T-helper 1 cell (primary cell): ENCODE measurements around the gene OR5B21.

Experiments used
- DNase-seq, 5 donors: peaks; one replicate each; pipeline ENCODE4 v3.0.0-alpha.2; 2012 to 2020

The OR5B21 gene

DNA sequence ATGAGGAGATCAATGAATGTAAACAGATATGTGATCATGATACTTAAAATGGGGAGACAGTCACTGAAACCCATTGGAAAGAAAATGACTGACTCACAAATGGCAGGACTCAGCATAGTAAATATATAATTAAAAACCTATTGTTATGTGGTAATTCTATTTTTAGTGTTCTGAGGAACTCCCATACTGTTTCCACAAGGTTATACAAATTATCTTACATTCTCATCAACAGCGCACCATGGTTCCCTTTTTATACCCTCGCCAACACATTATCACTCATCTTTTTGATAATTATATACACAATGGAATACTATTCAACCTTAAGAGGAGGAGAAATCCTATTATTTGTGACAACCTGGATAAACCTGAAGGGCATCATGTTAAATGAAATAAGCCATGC is 17.1 kb downstream of the OR5B21 start:
- no peak for DNase-seq

DNA sequence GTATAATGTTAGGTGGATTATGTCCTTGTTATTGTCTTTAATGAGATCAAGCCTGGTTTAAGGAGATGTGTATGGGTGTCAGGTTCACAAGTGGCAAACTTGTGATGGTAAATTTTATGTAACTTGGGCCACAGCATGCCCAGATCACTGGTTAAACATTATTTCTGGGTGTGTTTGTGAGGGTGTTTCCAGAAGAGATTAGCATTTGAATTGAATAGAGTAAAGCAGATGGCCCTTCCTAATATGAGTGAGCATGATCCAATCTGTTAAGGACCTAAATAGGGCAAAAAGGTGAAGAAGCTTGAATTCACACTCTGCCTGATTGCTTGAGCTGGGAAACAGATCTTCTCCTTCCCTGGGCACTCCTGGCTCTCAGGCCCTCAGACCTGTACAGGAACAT is 20.7 kb downstream of the OR5B21 start:
- DNase-seq: no peak

DNA sequence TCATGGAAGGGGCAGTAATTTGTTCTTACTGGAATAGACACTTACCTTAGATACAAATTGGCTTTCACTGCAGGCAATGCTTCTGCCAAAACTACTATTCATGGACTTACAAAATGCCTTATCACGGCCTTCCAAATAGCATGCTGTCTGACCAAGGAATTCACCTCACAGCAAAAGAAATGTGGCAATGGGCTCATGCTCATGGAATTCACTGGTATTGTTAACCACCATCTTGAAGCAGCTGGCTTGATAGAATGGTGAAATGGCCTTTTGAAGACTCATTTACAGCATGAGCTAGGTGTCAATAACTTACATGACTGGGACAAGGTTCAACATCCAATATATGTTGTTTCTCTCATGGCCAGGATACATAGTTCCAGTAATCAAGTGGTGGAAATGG is 21.9 kb downstream of the OR5B21 start:
- no peak for DNase-seq

DNA sequence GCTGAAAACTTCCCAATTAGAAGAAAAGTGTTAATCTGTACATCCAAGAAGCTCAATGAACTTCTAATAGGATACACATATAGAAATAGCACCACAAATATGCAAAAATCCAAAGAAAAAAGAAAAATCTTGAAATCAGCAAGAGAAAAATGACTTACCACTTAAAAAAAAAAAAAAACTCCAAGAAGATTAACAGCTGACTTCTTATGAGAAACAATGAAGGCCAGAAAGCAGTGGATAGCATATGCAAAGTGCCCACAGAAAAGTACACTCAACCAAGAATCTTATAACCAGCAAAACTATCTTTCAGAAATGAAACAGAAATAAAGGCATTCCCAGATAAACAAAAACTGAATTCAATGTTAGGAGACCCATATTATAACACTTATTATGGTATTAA is 36.0 kb downstream of the OR5B21 start:
- no peak for DNase-seq

DNA sequence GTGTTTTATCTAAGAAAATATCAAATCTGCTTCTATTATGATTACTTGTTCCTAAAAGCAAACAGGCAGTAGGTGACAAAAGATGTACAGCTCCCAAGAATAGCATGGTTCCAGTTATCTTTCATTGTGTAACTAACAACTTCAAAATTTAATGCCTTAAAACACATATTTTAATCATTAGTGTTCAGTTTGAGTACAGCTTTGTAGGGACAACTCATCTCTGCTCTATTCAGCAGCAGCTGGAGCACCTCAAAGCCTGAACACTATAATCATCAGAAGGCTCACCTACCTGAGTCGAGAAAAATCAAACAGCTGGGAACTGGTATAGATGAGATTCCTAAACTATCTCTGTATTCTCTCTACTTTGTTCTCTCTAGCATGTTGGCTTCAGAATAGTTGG is 41.6 kb downstream of the OR5B21 start:
- DNase-seq: no peak

DNA sequence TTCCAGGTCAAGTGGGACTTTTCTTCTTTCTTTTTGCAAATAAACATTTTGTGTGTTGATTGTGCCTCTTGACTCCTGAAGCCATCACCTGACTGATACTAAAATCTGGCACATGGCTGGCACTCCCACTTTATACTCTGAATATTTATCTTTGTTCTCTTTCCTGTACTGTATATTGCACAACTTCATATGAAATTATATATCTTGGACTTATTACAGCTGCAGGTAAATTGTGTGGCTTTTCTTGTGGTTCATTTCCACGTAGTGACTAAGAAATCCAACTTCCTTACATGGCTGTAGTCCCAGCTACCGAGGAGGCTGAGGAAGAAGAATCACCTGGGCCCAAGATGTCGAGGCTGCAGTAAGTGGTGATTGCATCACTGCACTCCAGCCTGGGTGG is 42.2 kb downstream of the OR5B21 start:
- no peak for DNase-seq
